SK-N-SH (cell line): ENCODE results near the gene CHL1. TPM values are rescaled to one million over a fixed set of nuclear protein-coding genes. Genes with fewer than 3 reads are reported as not detected.

Experiments
- polyA plus RNA-seq, 3 experiments: library from polyadenylated mRNA; depleted of rRNA; stranded (reverse); fragments of >200 nt; gene quantifications; 2 replicates each; pipeline ENCODE4 v1.2.3, GENCODE V29; 2012
- small RNA-seq, 7 experiments: library from RNA; depleted of rRNA; stranded (forward); fragments of <200 nt; gene quantifications; one replicate each; pipeline ENCODE3, GENCODE V24; 2012

Gene CHL1
- polyA plus RNA-seq, 1 of the 3 experiments (the other 2 are of a cell fraction): not detected

Small RNA genes within 50 kb of the gene (small RNA-seq; reads per million reads assigned to genes)
- 0 reads per million in 7 experiments for gene RNU6-1194P
